ENCODE data around the gene SSR1. TPM values are rescaled to one million over a fixed set of nuclear protein-coding genes. Genes with fewer than 3 reads are reported as not detected.
"Not testable (repeated sequence)": the region's sequence is repeated elsewhere in the genome, so short reads cannot be mapped to it uniquely, and the experiment has no call there.

Gene SSR1
- total and polyA plus RNA-seq, 4 donors = 43.6 to 115 (median 79.9) TPM

- H3K9me3 ChIP-seq (ENCODE audit: control insufficient read depth in 4 of 4, low read length in 3 of 4) = no peaks in the 10 kb centered on the region
- peaks cover 2 to 11% (median 8%) of the 10 kb centered on the region in 4 donors for H3K4me1 ChIP-seq (ENCODE audit: control insufficient read depth in 4 of 4, insufficient read depth in 4 of 4, low read length in 3 of 4)
- H3K27ac ChIP-seq (ENCODE audit: low read depth in 1 of 2, low read length in 2 of 2) = no peak overlapping the region
- no peak overlapping the region for H3K9ac ChIP-seq (ENCODE audit: low read depth in 1 of 2, low read length in 2 of 2)
- WGBS = 71% methylated on average over 7 of the region's 7 CpGs
- DNase-seq (ENCODE audit: low spot score) = no peak
- TF ChIP-seq HNF4G (IDR thresholded peaks at IDR 0.05) (no peak), CTCF (IDR thresholded peaks at IDR 0.05; ENCODE audit: low read depth, low read length, missing input control) (no peak), YY1 (IDR thresholded peaks at IDR 0.05) (no peak), FOXA1 (IDR thresholded peaks at IDR 0.05) (no peak), ZBTB33 (IDR thresholded peaks at IDR 0.05) (no peak), HNF4A (conservative IDR thresholded peaks at IDR 0.05) (no peak), FOXA2 (IDR thresholded peaks at IDR 0.05) (no peak), EGR1 (IDR thresholded peaks at IDR 0.05; ENCODE audit: low read depth in 2 of 2) (no peak), TAF1 (conservative IDR thresholded peaks at IDR 0.05) (no peak), JUND (IDR thresholded peaks at IDR 0.05) (no peak), RAD21 (IDR thresholded peaks at IDR 0.05) (no peak), RXRA (IDR thresholded peaks at IDR 0.05) (no peak), ATF3 (IDR thresholded peaks at IDR 0.05) (no peak)
- TF ChIP-seq, protein P1, sequence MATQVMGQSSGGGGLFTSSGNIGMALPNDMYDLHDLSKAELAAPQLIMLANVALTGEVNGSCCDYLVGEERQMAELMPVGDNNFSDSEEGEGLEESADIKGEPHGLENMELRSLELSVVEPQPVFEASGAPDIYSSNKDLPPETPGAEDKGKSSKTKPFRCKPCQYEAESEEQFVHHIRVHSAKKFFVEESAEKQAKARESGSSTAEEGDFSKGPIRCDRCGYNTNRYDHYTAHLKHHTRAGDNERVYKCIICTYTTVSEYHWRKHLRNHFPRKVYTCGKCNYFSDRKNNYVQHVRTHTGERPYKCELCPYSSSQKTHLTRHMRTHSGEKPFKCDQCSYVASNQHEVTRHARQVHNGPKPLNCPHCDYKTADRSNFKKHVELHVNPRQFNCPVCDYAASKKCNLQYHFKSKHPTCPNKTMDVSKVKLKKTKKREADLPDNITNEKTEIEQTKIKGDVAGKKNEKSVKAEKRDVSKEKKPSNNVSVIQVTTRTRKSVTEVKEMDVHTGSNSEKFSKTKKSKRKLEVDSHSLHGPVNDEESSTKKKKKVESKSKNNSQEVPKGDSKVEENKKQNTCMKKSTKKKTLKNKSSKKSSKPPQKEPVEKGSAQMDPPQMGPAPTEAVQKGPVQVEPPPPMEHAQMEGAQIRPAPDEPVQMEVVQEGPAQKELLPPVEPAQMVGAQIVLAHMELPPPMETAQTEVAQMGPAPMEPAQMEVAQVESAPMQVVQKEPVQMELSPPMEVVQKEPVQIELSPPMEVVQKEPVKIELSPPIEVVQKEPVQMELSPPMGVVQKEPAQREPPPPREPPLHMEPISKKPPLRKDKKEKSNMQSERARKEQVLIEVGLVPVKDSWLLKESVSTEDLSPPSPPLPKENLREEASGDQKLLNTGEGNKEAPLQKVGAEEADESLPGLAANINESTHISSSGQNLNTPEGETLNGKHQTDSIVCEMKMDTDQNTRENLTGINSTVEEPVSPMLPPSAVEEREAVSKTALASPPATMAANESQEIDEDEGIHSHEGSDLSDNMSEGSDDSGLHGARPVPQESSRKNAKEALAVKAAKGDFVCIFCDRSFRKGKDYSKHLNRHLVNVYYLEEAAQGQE (IDR thresholded peaks at IDR 0.05) = no peak
- TF ChIP-seq, protein P2, sequence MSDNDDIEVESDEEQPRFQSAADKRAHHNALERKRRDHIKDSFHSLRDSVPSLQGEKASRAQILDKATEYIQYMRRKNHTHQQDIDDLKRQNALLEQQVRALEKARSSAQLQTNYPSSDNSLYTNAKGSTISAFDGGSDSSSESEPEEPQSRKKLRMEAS (IDR thresholded peaks at IDR 0.05) = no peak
- no peaks in the 10 kb centered on the region for H3K36me3 ChIP-seq (ENCODE audit: control insufficient read depth in 4 of 4, insufficient read depth in 3 of 4, low read depth in 1 of 4, low read length in 3 of 4)
- H3K4me3 ChIP-seq (ENCODE audit: low read depth in 1 of 3, low read length in 3 of 3) = no peak overlapping the region
- no peaks in the 10 kb centered on the region for H3K27me3 ChIP-seq (ENCODE audit: control insufficient read depth in 4 of 4, insufficient read depth in 4 of 4, low read length in 3 of 4)
These were observed 36.8 kb downstream of the SSR1 start for GRCh38 chr6:7276199-7276524.

- H3K4me1 ChIP-seq (ENCODE audit: control insufficient read depth in 4 of 4, insufficient read depth in 4 of 4, low read length in 3 of 4) = peaks cover 6 to 23% (median 13%) of the 10 kb centered on the region in 4 donors
- not testable (repeated sequence) for H3K27me3 ChIP-seq (ENCODE audit: control insufficient read depth in 4 of 4, insufficient read depth in 4 of 4, low read length in 3 of 4); DNase-seq (ENCODE audit: low spot score); H3K27ac ChIP-seq (ENCODE audit: low read depth in 1 of 2, low read length in 2 of 2); H3K4me3 ChIP-seq (ENCODE audit: low read depth in 1 of 3, low read length in 3 of 3); H3K9ac ChIP-seq (ENCODE audit: low read depth in 1 of 2, low read length in 2 of 2); H3K9me3 ChIP-seq (ENCODE audit: control insufficient read depth in 4 of 4, low read length in 3 of 4); H3K36me3 ChIP-seq (ENCODE audit: control insufficient read depth in 4 of 4, insufficient read depth in 3 of 4, low read depth in 1 of 4, low read length in 3 of 4)
- WGBS = 88% methylated on average over 8 of the region's 8 CpGs
These were observed 38.5 kb downstream of the SSR1 start for GRCh38 chr6:7274525-7274924.

Data from liver (tissue), 9 donors.